Common myeloid progenitor, CD34-positive (primary cell): ENCODE measurements around the gene TTF2.

Experiments used
- CTCF ChIA-PET: fragments of 350-600 bp; sonication (Branson Sonifier 250); formaldehyde crosslinking; loops from one replicate; lab custom pipeline; 2021; ENCODE audit warnings: antibody characterized with exemption; lab: Charles Lee
- POLR2A ChIA-PET: fragments of 350-600 bp; sonication (Branson Sonifier 250); formaldehyde crosslinking; loops from one replicate; lab custom pipeline; 2021; ENCODE audit warnings: antibody characterized with exemption; lab: Charles Lee
- DNase-seq, 3 donors: peaks; one replicate each; pipeline versions ENCODE4 v3.0.0 to v3.0.0-alpha.2; 2013
- H3K27ac ChIP-seq, 2 experiments: 1 replicate in 1 of 2; 2 replicates in 1 of 2; pipeline ENCODE4 v1.7.0; 2013; ENCODE audit warnings: inconsistent platforms in 2 of 2, low read length in 2 of 2, mild to moderate bottlenecking in 2 of 2, low read depth in 1 of 2, moderate library complexity in 1 of 2; ENCODE audit not compliant: severe bottlenecking in 2 of 2, insufficient read depth in 1 of 2, poor library complexity in 1 of 2
- H3K27me3 ChIP-seq, 5 experiments: replicated peaks in 2 of 5; 1 replicate in 3 of 5; 2 replicates in 2 of 5; pipeline versions ENCODE4 v1.6.1 to v1.7.0; 2013; ENCODE audit warnings: low read length in 4 of 5, mild to moderate bottlenecking in 2 of 5, moderate library complexity in 2 of 5, inconsistent platforms in 1 of 5; ENCODE audit not compliant: insufficient read depth in 5 of 5, control insufficient read depth in 4 of 5
- H3K36me3 ChIP-seq, 4 experiments: 1 replicate in 2 of 4; 2 replicates in 2 of 4; pipeline versions ENCODE4 v1.6.1 to v1.7.0; 2013; ENCODE audit warnings: low read length in 3 of 4, control low read depth in 1 of 4, mild to moderate bottlenecking in 1 of 4; ENCODE audit not compliant: control insufficient read depth in 4 of 4, insufficient read depth in 4 of 4
- H3K4me1 ChIP-seq, 4 experiments: 1 replicate in 3 of 4; 2 replicates in 1 of 4; pipeline versions ENCODE4 v1.6.1 to v1.7.1; 2013; ENCODE audit warnings: low read length in 3 of 4, mild to moderate bottlenecking in 3 of 4, control low read depth in 1 of 4, inconsistent platforms in 1 of 4, moderate library complexity in 1 of 4; ENCODE audit not compliant: control insufficient read depth in 4 of 4, insufficient read depth in 4 of 4; ENCODE audit errors: control extremely low read depth in 1 of 4
- H3K4me3 ChIP-seq, 7 experiments: 1 replicate in 4 of 7; 2 replicates in 3 of 7; pipeline versions ENCODE4 v1.5.1 to v1.7.0; 2013; ENCODE audit warnings: mild to moderate bottlenecking in 7 of 7, low read length in 6 of 7, moderate library complexity in 6 of 7, inconsistent platforms in 2 of 7, low read depth in 2 of 7, control low read depth in 1 of 7; ENCODE audit not compliant: insufficient read depth in 4 of 7, control insufficient read depth in 1 of 7; ENCODE audit errors: extremely low read depth in 1 of 7
- H3K9me3 ChIP-seq, 5 experiments: 1 replicate in 4 of 5; 2 replicates in 1 of 5; pipeline versions ENCODE4 v1.6.1 to v1.7.1; 2013; ENCODE audit warnings: low read length in 4 of 5, mild to moderate bottlenecking in 2 of 5, inconsistent platforms in 1 of 5, low read depth in 1 of 5, moderate library complexity in 1 of 5; ENCODE audit not compliant: control insufficient read depth in 4 of 5, insufficient read depth in 2 of 5; ENCODE audit errors: control extremely low read depth in 1 of 5
- WGBS: methylation state at CpG from one replicate; pipeline ENCODE4 v1.1.5; 2013; ENCODE audit not compliant: insufficient coverage; 5-methylcytosine and 5-hydroxymethylcytosine counted together

TTF2 gene

DNA sequence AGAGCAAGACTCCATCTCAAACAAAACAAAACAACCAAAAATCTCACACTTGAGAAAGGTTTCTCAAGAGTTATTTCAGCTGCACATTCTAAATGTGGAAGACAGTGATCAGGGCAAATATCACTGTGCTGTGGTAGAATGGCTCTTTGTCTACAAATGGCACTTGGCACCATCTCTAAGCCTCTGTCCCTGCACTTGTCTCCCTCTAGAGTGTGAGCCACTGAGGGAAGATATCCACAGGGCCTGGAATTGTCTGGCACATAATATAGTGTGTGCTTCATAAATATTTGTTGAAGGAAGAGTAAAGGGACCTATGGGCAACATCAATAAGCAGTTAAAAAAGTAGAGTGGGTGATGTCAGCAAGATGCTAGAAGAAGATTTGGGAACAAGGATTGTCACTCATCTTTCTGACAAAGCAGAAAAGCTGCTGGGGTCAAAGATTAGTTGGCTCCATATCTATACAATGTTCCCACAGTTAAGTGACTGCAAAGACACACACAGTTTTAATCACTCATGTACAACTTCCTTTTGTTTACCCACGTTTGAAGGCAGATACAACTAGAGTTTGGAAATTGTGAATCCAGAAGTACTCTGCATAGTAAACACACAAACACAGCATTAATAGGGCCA lies 39.5 kb upstream of the TTF2 start:
- Histone ChIP-seq H3K4me3 (no peak overlapping the region), H3K27ac (no peak overlapping the region), H3K36me3 (no peaks in the 10 kb centered on the region), H3K9me3 (no peaks in the 10 kb centered on the region), H3K4me1 (no peaks in the 10 kb centered on the region), H3K27me3 (peaks cover 0 to 2% (median 0%) of the 10 kb centered on the region in 5 experiments)
- ChIA-PET CTCF (interaction anchor here (1.5 kb wide), 1 partner anchor 79 kb away, joined by 3 read pairs; no protein-coding TSS in a partner anchor), POLR2A (no interaction called here)
- WGBS, result 40% methylated on average over 1 of the region's 1 CpG
- no peak for DNase-seq

GRCh38 chr1:117022114-117022513 lies 38.0 kb upstream of the TTF2 start:
- peaks cover 0 to 4% (median 1%) of the 10 kb centered on the region in 5 experiments for H3K27me3 ChIP-seq
- H3K36me3 ChIP-seq, result no peaks in the 10 kb centered on the region
- H3K4me1 ChIP-seq, result no peaks in the 10 kb centered on the region
- ChIA-PET CTCF (no interaction called here), POLR2A (no interaction called here)
- no peak overlapping the region for H3K27ac ChIP-seq
- H3K4me3 ChIP-seq, result no peak overlapping the region
- no peaks in the 10 kb centered on the region for H3K9me3 ChIP-seq
- 100% methylated on average over 2 of the region's 3 CpGs for WGBS
- no peak for DNase-seq

GRCh38 chr1:117025568-117025967 lies 34.6 kb upstream of the TTF2 start:
- 98% methylated on average over 7 of the region's 7 CpGs for WGBS
- DNase-seq, result no peak
- POLR2A ChIA-PET, result no interaction called here

DNA sequence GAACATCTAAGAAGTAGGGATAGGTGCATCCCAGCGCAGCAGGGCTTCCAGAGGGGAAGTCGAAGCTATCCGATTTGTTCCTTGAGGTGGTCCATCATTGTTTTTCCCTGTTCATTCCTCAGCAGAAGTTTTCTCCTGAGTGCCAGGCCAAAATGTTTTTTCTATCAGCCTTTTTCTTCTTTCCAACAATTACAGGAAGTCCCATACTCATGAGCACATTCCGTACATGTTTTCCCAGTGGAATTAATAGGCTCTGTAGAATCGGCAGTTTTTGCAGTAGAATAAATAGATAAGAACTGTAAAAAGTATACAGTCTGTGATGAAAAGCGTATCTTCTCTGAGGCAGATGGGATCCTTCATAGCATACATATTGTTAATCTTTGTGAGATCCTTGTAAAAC lies 33.8 kb upstream of the TTF2 start:
- CTCF ChIA-PET, result interaction anchor here (1.1 kb wide), 1 partner anchor 298 kb away, joined by 3 read pairs; no protein-coding TSS in a partner anchor
- H3K9me3 ChIP-seq, result no peaks in the 10 kb centered on the region
- no peaks in the 10 kb centered on the region for H3K4me1 ChIP-seq
- POLR2A ChIA-PET, result no interaction called here
- WGBS, result 88% methylated on average over 4 of the region's 6 CpGs
- H3K36me3 ChIP-seq, result no peaks in the 10 kb centered on the region
- H3K27ac ChIP-seq, result no peak overlapping the region
- DNase-seq, result no peak
- no peak overlapping the region for H3K4me3 ChIP-seq
- H3K27me3 ChIP-seq, result peaks cover 0 to 4% (median 1%) of the 10 kb centered on the region in 5 experiments

More at GRCh38 chr1:117025568-117025967, 34.6 kb upstream of the TTF2 start:
- no peak overlapping the region for H3K4me3 ChIP-seq
- CTCF ChIA-PET, result interaction anchor here (1.1 kb wide), 1 partner anchor 297 kb away, joined by 3 read pairs; no protein-coding TSS in a partner anchor
- H3K27me3 ChIP-seq, result peaks cover 0 to 4% (median 1%) of the 10 kb centered on the region in 5 experiments
- no peak overlapping the region for H3K27ac ChIP-seq
- no peaks in the 10 kb centered on the region for H3K9me3 ChIP-seq
- no peaks in the 10 kb centered on the region for H3K4me1 ChIP-seq
- H3K36me3 ChIP-seq, result no peaks in the 10 kb centered on the region

DNA sequence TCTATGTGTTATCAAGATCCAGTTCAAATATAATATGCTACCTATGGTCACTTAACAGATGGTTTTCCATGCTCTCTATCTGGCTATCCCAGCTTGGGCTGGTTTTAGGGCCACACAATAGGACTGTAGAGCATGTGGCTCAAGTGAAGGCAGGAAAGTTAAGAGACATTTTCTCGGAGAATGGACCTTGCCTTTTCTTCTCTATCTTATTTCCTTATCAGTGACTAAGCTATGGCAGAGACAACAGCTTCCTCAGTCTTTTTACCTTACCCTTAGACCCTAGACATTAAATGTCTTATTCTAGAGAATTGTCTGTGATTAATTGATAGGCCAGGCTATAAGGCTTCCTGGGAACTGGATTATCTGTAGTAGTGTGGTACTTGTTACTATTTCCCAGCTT lies 30.4 kb upstream of the TTF2 start:
- ChIA-PET CTCF (interaction anchor here (1.2 kb wide), 1 partner anchor 304 kb away, joined by 3 read pairs; no protein-coding TSS in a partner anchor), POLR2A (no interaction called here)
- no peak for DNase-seq
- Histone ChIP-seq H3K9me3 (no peaks in the 10 kb centered on the region), H3K36me3 (no peaks in the 10 kb centered on the region), H3K4me3 (no peak overlapping the region), H3K27me3 (peaks cover 0 to 4% (median 1%) of the 10 kb centered on the region in 5 experiments), H3K27ac (no peak overlapping the region), H3K4me1 (no peaks in the 10 kb centered on the region)
- WGBS, result no CpG with 5 or more reads among the region's 1 CpG

GRCh38 chr1:117030271-117030877 lies 29.8 kb upstream of the TTF2 start:
- Histone ChIP-seq H3K4me3 (no peak overlapping the region), H3K27me3 (peaks cover 0 to 4% (median 1%) of the 10 kb centered on the region in 5 experiments), H3K36me3 (no peaks in the 10 kb centered on the region), H3K4me1 (no peaks in the 10 kb centered on the region), H3K27ac (no peak overlapping the region), H3K9me3 (no peaks in the 10 kb centered on the region)
- ChIA-PET CTCF (interaction anchor here (1.2 kb wide), 1 partner anchor 305 kb away, joined by 3 read pairs; no protein-coding TSS in a partner anchor), POLR2A (no interaction called here)
- no CpG with 5 or more reads among the region's 1 CpG for WGBS
- no peak for DNase-seq

GRCh38 chr1:117032266-117032665 lies 27.9 kb upstream of the TTF2 start:
- no peaks in the 10 kb centered on the region for H3K9me3 ChIP-seq
- DNase-seq, result no peak
- H3K4me3 ChIP-seq, result no peak overlapping the region
- H3K36me3 ChIP-seq, result no peaks in the 10 kb centered on the region
- no peak overlapping the region for H3K27ac ChIP-seq
- no peaks in the 10 kb centered on the region for H3K4me1 ChIP-seq
- WGBS, result no CpG with 5 or more reads among the region's 3 CpGs
- POLR2A ChIA-PET, result no interaction called here
- H3K27me3 ChIP-seq, result no peaks in the 10 kb centered on the region
- CTCF ChIA-PET, result no interaction called here
